Measurements from ENCODE around the gene RAB13. TPM values are rescaled to one million over a fixed set of nuclear protein-coding genes. Genes with fewer than 3 reads are reported as not detected.

The RAB13 gene
- total RNA-seq, 1 donor from 2014 or later = 91.5 TPM

- TF ChIP-seq CTCF (conservative IDR thresholded peaks at IDR 0.05) = no peak
- H3K4me3 Mint-ChIP-seq = peak overlapping the region; percentile 54
- no peaks in the 10 kb centered on the region for H3K4me1 Mint-ChIP-seq
- peak overlapping the region; percentile 78 for H3K27ac Mint-ChIP-seq (ENCODE audit: unreplicated experiment)
- no peaks in the 10 kb centered on the region for H3K9me3 Mint-ChIP-seq
- H3K27me3 Mint-ChIP-seq (ENCODE audit: low read depth) = no peaks in the 10 kb centered on the region
- peaks cover 5% of the 10 kb centered on the region for H3K36me3 Mint-ChIP-seq (ENCODE audit: low read depth)
- no peak for DNase-seq (ENCODE audit: low read depth, low spot score)
Measured at GRCh38 chr1:153938996-153939395, 47.1 kb downstream of the RAB13 start.

GRCh38 chr1:153937331-153937730, 48.8 kb downstream of the RAB13 start:
- Mint-ChIP-seq H3K4me3 (peak overlapping the region; percentile 38), H3K4me1 (no peaks in the 10 kb centered on the region)

GRCh38 chr1:153936011-153936802, 49.9 kb downstream of the RAB13 start:
- Mint-ChIP-seq H3K4me3 (peak overlapping the region; percentile 34), H3K27me3 (ENCODE audit: low read depth) (no peaks in the 10 kb centered on the region), H3K9me3 (no peaks in the 10 kb centered on the region), H3K27ac (ENCODE audit: unreplicated experiment) (no peak overlapping the region), H3K4me1 (no peaks in the 10 kb centered on the region), H3K36me3 (ENCODE audit: low read depth) (peaks cover 5% of the 10 kb centered on the region)
- no peak for TF ChIP-seq CTCF (conservative IDR thresholded peaks at IDR 0.05)
- no peak for DNase-seq (ENCODE audit: low read depth, low spot score)

More at GRCh38 chr1:153937331-153937730, 48.8 kb downstream of the RAB13 start:
- DNase-seq (ENCODE audit: low read depth, low spot score) = no peak
- H3K36me3 Mint-ChIP-seq (ENCODE audit: low read depth) = peaks cover 5% of the 10 kb centered on the region
- H3K9me3 Mint-ChIP-seq = no peaks in the 10 kb centered on the region
- no peak for TF ChIP-seq CTCF (conservative IDR thresholded peaks at IDR 0.05)
- no peaks in the 10 kb centered on the region for H3K27me3 Mint-ChIP-seq (ENCODE audit: low read depth)
- H3K27ac Mint-ChIP-seq (ENCODE audit: unreplicated experiment) = no peak overlapping the region

GRCh38 chr1:153934746-153935145, 51.4 kb downstream of the RAB13 start:
- no peak for TF ChIP-seq CTCF (conservative IDR thresholded peaks at IDR 0.05)

GRCh38 chr1:153933955-153934354, 52.2 kb downstream of the RAB13 start:
- TF ChIP-seq CTCF (conservative IDR thresholded peaks at IDR 0.05) = no peak
- no peak for DNase-seq (ENCODE audit: low read depth, low spot score)
- no peaks in the 10 kb centered on the region for H3K9me3 Mint-ChIP-seq
- H3K4me1 Mint-ChIP-seq = peaks cover 6% of the 10 kb centered on the region
- H3K27ac Mint-ChIP-seq (ENCODE audit: unreplicated experiment) = no peak overlapping the region
- peaks cover 5% of the 10 kb centered on the region for H3K36me3 Mint-ChIP-seq (ENCODE audit: low read depth)
- H3K27me3 Mint-ChIP-seq (ENCODE audit: low read depth) = no peaks in the 10 kb centered on the region
- no peak overlapping the region for H3K4me3 Mint-ChIP-seq

More at GRCh38 chr1:153934746-153935145, 51.4 kb downstream of the RAB13 start:
- H3K4me1 Mint-ChIP-seq = no peaks in the 10 kb centered on the region
- no peaks in the 10 kb centered on the region for H3K27me3 Mint-ChIP-seq (ENCODE audit: low read depth)
- no peaks in the 10 kb centered on the region for H3K9me3 Mint-ChIP-seq
- H3K36me3 Mint-ChIP-seq (ENCODE audit: low read depth) = peaks cover 5% of the 10 kb centered on the region
- DNase-seq (ENCODE audit: low read depth, low spot score) = no peak
- H3K4me3 Mint-ChIP-seq = no peak overlapping the region
- no peak overlapping the region for H3K27ac Mint-ChIP-seq (ENCODE audit: unreplicated experiment)

Data from neural crest cell (in vitro differentiated cells).